Activated CD4-positive, alpha-beta T cell treated with anti-CD3 and anti-CD28 coated beads, Interleukin-2, amount 10 ng/mL, durations not matched to agents 24 days and 14 days (primary cell): ENCODE results near the gene GSDMA. TPM values are rescaled to one million over a fixed set of nuclear protein-coding genes. Genes with fewer than 3 reads are reported as not detected.

Source experiments
- total RNA-seq: library from RNA; stranded (reverse); gene quantifications from 2 replicates; pipeline ENCODE4 v1.2.3, GENCODE V29; 2022

Gene GSDMA
- total RNA-seq, 1 donor from 2014 or later: 0.84 TPM

Other genes starting within 250 kb of the GSDMA start
- gene MIEN1, start 232.5 kb upstream of the GSDMA start, total RNA-seq: 29.8 and 33.4 TPM in 2 replicates
- 0.30 TPM in 1 of 2 replicates, not detected in the other for gene GRB7, start 225.1 kb upstream of the GSDMA start, total RNA-seq
- 14.7 and 15.9 TPM in 2 replicates for gene IKZF3, start 98.7 kb upstream of the GSDMA start, total RNA-seq
- not detected in 2 replicates for gene ZPBP2, start 94.8 kb upstream of the GSDMA start, total RNA-seq
- gene GSDMB, start 44.4 kb upstream of the GSDMA start, total RNA-seq: 22.1 and 22.7 TPM in 2 replicates
- gene ORMDL3, start 35.4 kb upstream of the GSDMA start, total RNA-seq: 65.7 and 65.8 TPM in 2 replicates
- gene LRRC3C, start 35.3 kb upstream of the GSDMA start, total RNA-seq: not detected in 2 replicates
- 199 and 204 TPM in 2 replicates for gene PSMD3, start 17.8 kb downstream of the GSDMA start, total RNA-seq
- gene CSF3, start 52.4 kb downstream of the GSDMA start, total RNA-seq: not detected in 2 replicates
- 118 and 122 TPM in 2 replicates for gene MED24, start 91.4 kb downstream of the GSDMA start, total RNA-seq
- 4.5 and 5.1 TPM in 2 replicates for gene THRA, start 100.0 kb downstream of the GSDMA start, total RNA-seq
- gene NR1D1, start 137.6 kb downstream of the GSDMA start, total RNA-seq: 7.9 and 8.2 TPM in 2 replicates
- gene MSL1, start 159.0 kb downstream of the GSDMA start, total RNA-seq: 92.7 and 98.5 TPM in 2 replicates
- gene CASC3, start 177.5 kb downstream of the GSDMA start, total RNA-seq: 108 and 109 TPM in 2 replicates
- 11.5 and 11.9 TPM in 2 replicates for gene RAPGEFL1, start 214.5 kb downstream of the GSDMA start, total RNA-seq